OCI-LY7 (cell line): Measurements from ENCODE around the gene STX18.

Source experiments
- CTCF ChIP-seq: fragments of 200-600 bp; sonication (generic); conservative IDR thresholded peaks from 2 replicates; pipeline ENCODE4 v1.5.1; 2014; ENCODE audit warnings: mild to moderate bottlenecking, antibody characterized with exemption, low read length, moderate library complexity, mixed read lengths
- EZH2phosphoT487 ChIP-seq: fragments of 200-600 bp; sonication (generic); IDR thresholded peaks from 2 replicates; pipeline ENCODE4 v1.6.1; 2018; ENCODE audit warnings: low read depth, borderline replicate concordance, mild to moderate bottlenecking, mixed run types, antibody characterized with exemption, low read length, moderate library complexity, mixed read lengths

- TF ChIP-seq CTCF (no peak), EZH2phosphoT487 (no peak)
Measured at GRCh38 chr4:4423706-4424498, 117.9 kb downstream of the STX18 start.
